Mucosa of descending colon (tissue), 3 donors: Measurements from ENCODE around the gene TIPARP. TPM values are rescaled to one million over a fixed set of nuclear protein-coding genes. Genes with fewer than 3 reads are reported as not detected.

Experiments
- ATAC-seq: fragments of 200-7000 bp; cut with Tn5 transposase; one replicate; pipeline ENCODE4 v1.9.1; 2020; ENCODE audit warnings: mild to moderate bottlenecking, moderate library complexity
- DNase-seq, 3 donors: peaks; one replicate each; pipeline ENCODE4 v3.0.0-alpha.2; 2020
- H3K36me3 ChIP-seq: fragments of 200-600 bp; one replicate; pipeline ENCODE4 v1.8.0; 2021; ENCODE audit warnings: low read depth, mild to moderate bottlenecking
- H3K4me1 ChIP-seq: fragments of 200-600 bp; one replicate; pipeline ENCODE4 v1.8.0; 2021; ENCODE audit warnings: low read depth, mild to moderate bottlenecking
- H3K4me3 ChIP-seq: fragments of 200-600 bp; one replicate; pipeline ENCODE4 v1.8.0; 2021; ENCODE audit warnings: mild to moderate bottlenecking
- H3K9me3 ChIP-seq: fragments of 200-600 bp; one replicate; pipeline ENCODE4 v1.8.0; 2021; ENCODE audit warnings: mild to moderate bottlenecking
- CTCF ChIP-seq: fragments of 200-600 bp; IDR thresholded peaks from one replicate; pipeline ENCODE4 v1.8.0; 2022; ENCODE audit warnings: antibody characterized with exemption, mild to moderate bottlenecking
- intact Hi-C, 2 donors: fragments of 100-400 bp; cut with DNase I in 1 of 2; cut with micrococcal nuclease in 1 of 2; formaldehyde crosslinking; loops; one replicate each; pipeline versions ENCODE4 v1.11.0 to v1.11.1; 2022; cut with DNase I, micrococcal nuclease
- total RNA-seq, 3 donors: library from RNA; stranded (reverse); fragmentation: NEBNext Ultra II Directional in 2 of 3; extraction: Animal tissue kit (Norgen Biotek cat#: 25700) in 2 of 3; gene quantifications; one replicate each; pipeline versions ENCODE4 v1.2.1 to v1.2.4, GENCODE V29; 2021 to 2023
- donor health status: DM: no; HTN: no; CAD: no; lungs with moderate emphysema.
- donor health status: DM: no; HTN: no; CAD: no.
- donor health status: DM: no; HTN: yes; CAD: no.

Gene TIPARP
- total RNA-seq, 3 donors from 2014 or later, result 26.4 to 28.6 (median 26.7) TPM

- DNase-seq (no peak), ATAC-seq (no peak)
- H3K36me3 ChIP-seq, result no peaks in the 10 kb centered on the region
- no peak for TF ChIP-seq CTCF
- no peak overlapping the region for H3K4me3 ChIP-seq
- peaks cover under 1% of the 10 kb centered on the region for H3K9me3 ChIP-seq
- intact Hi-C loops, result no loop called here
- H3K4me1 ChIP-seq, result no peaks in the 10 kb centered on the region
Observed at GRCh38 chr3:156741935-156742334, 67.5 kb downstream of the TIPARP start.

- intact Hi-C loops, result no loop called here
- H3K4me1 ChIP-seq, result no peaks in the 10 kb centered on the region
- ATAC-seq, result no peak
- no peak for DNase-seq
- no peak overlapping the region for H3K4me3 ChIP-seq
- no peaks in the 10 kb centered on the region for H3K36me3 ChIP-seq
- peaks cover 2% of the 10 kb centered on the region for H3K9me3 ChIP-seq
- no peak for TF ChIP-seq CTCF
Observed at GRCh38 chr3:156742401-156742800, 68.0 kb downstream of the TIPARP start.

GRCh38 chr3:156743859-156744258 is 69.5 kb downstream of the TIPARP start:
- Histone ChIP-seq H3K4me1 (no peaks in the 10 kb centered on the region), H3K9me3 (peaks cover 2% of the 10 kb centered on the region), H3K36me3 (no peaks in the 10 kb centered on the region), H3K4me3 (no peak overlapping the region)
- ATAC-seq, result no peak
- TF ChIP-seq CTCF, result no peak
- no peak for DNase-seq
- intact Hi-C loops, result no loop called here

GRCh38 chr3:156744631-156745030 is 70.2 kb downstream of the TIPARP start:
- ATAC-seq (no peak), DNase-seq (no peak)
- TF ChIP-seq CTCF, result no peak
- Histone ChIP-seq H3K4me3 (no peak overlapping the region), H3K36me3 (no peaks in the 10 kb centered on the region), H3K4me1 (no peaks in the 10 kb centered on the region), H3K9me3 (peaks cover 2% of the 10 kb centered on the region)
- intact Hi-C loops, result no loop called here

GRCh38 chr3:156745766-156746165 is 71.4 kb downstream of the TIPARP start:
- TF ChIP-seq CTCF, result no peak
- Histone ChIP-seq H3K36me3 (no peaks in the 10 kb centered on the region), H3K4me3 (no peak overlapping the region), H3K9me3 (peaks cover 2% of the 10 kb centered on the region), H3K4me1 (no peaks in the 10 kb centered on the region)
- intact Hi-C loops, result no loop called here
- DNase-seq, result no peak
- ATAC-seq, result no peak

- intact Hi-C loops, result no loop called here
- TF ChIP-seq CTCF, result no peak
- H3K4me1 ChIP-seq, result no peaks in the 10 kb centered on the region
- H3K36me3 ChIP-seq, result no peaks in the 10 kb centered on the region
- DNase-seq (no peak), ATAC-seq (no peak)
- peaks cover 2% of the 10 kb centered on the region for H3K9me3 ChIP-seq
- no peak overlapping the region for H3K4me3 ChIP-seq
Observed at GRCh38 chr3:156747046-156747445, 72.7 kb downstream of the TIPARP start.
